H1 (cell line): ENCODE results near the gene PCDHGB5. TPM values are rescaled to one million over a fixed set of nuclear protein-coding genes. Genes with fewer than 3 reads are reported as not detected.

ENCODE experiments used
- CTCF ChIA-PET: fragments of 300-600 bp; sonication (Branson Sonifier 250); formaldehyde crosslinking; loops from one replicate; lab custom pipeline; 2021; ENCODE audit not compliant: partially characterized antibody; lab: Charles Lee
- POLR2A ChIA-PET: fragments of 300-600 bp; sonication (Branson Sonifier 250); formaldehyde crosslinking; loops from one replicate; lab custom pipeline; 2021; ENCODE audit warnings: inconsistent platforms; ENCODE audit not compliant: partially characterized antibody; lab: Charles Lee
- DNase-seq, 2 experiments: peaks; one replicate each; pipeline versions ENCODE4 v3.0.0 to v3.0.0-alpha.2; 2010 to 2022; ENCODE audit warnings: low spot score in 2 of 2, low read depth in 1 of 2, mixed read lengths in 1 of 2
- FAIRE-seq: peaks from 2 replicates; lab custom pipeline; 2011; peaks lifted over from hg19 to GRCh38; lab: Jason Lieb, UNC
- H2AFZ ChIP-seq: 2 replicates; pipeline ENCODE4 v1.8.1; 2012; ENCODE audit warnings: low read length, inconsistent platforms
- H2AK5ac ChIP-seq: 2 replicates; pipeline ENCODE4 v1.6.1; 2013; ENCODE audit warnings: low read depth, low read length
- H2BK120ac ChIP-seq: replicated peaks from 2 replicates; pipeline ENCODE3; 2013; ENCODE audit warnings: low read depth, low read length, inconsistent platforms
- H2BK12ac ChIP-seq: 2 replicates; pipeline ENCODE4 v1.6.1; 2013; ENCODE audit warnings: low read depth, low read length
- H2BK15ac ChIP-seq: 2 replicates; pipeline ENCODE4 v1.6.1; 2013; ENCODE audit warnings: low read length
- H2BK20ac ChIP-seq: 2 replicates; pipeline ENCODE4 v1.6.1; 2013; ENCODE audit warnings: low read length
- H2BK5ac ChIP-seq: 2 replicates; pipeline ENCODE4 v1.6.1; 2013; ENCODE audit warnings: low read depth, low read length
- H3K14ac ChIP-seq: 2 replicates; pipeline ENCODE4 v1.6.1; 2013; ENCODE audit warnings: inconsistent platforms; ENCODE audit not compliant: insufficient read length
- H3K18ac ChIP-seq: 2 replicates; pipeline ENCODE4 v1.6.1; 2013; ENCODE audit warnings: low read length; ENCODE audit errors: extremely low read depth
- H3K23ac ChIP-seq: 2 replicates; pipeline ENCODE4 v1.6.1; 2013; ENCODE audit warnings: inconsistent platforms; ENCODE audit not compliant: insufficient read length
- H3K23me2 ChIP-seq: 2 replicates; pipeline ENCODE4 v1.6.1; 2013; ENCODE audit warnings: low read depth, low read length
- H3K27ac ChIP-seq: 2 replicates; pipeline ENCODE4 v1.6.1; 2011; ENCODE audit warnings: low read depth, low read length, inconsistent platforms
- H3K27me3 ChIP-seq, 4 experiments: replicated peaks in 1 of 4; 1 replicate in 1 of 4; 2 replicates in 3 of 4; pipeline versions ENCODE4 v1.6.1 to v1.8.1; 2011 to 2013; ENCODE audit warnings: low read length in 3 of 4, mild to moderate bottlenecking in 3 of 4, inconsistent platforms in 2 of 4, mixed read lengths in 2 of 4, moderate library complexity in 1 of 4; ENCODE audit not compliant: control insufficient read depth in 3 of 4, insufficient read depth in 3 of 4; ENCODE audit errors: extremely low read depth in 1 of 4
- H3K36me3 ChIP-seq, 4 experiments: 2 replicates each; pipeline versions ENCODE4 v1.6.1 to v1.8.1; 2011 to 2013; ENCODE audit warnings: mild to moderate bottlenecking in 4 of 4, low read length in 3 of 4, moderate library complexity in 2 of 4, control low read depth in 1 of 4, inconsistent platforms in 1 of 4; ENCODE audit not compliant: insufficient read depth in 4 of 4, control insufficient read depth in 2 of 4
- H3K4ac ChIP-seq: replicated peaks from 2 replicates; pipeline ENCODE3; 2013; ENCODE audit warnings: low read length, low read depth, mixed read lengths, inconsistent platforms; ENCODE audit not compliant: insufficient read length
- H3K4me1 ChIP-seq, 4 experiments: replicated peaks in 1 of 4; 1 replicate in 1 of 4; 2 replicates in 3 of 4; pipeline versions ENCODE4 v1.6.1 to v1.8.1; 2011 to 2013; ENCODE audit warnings: low read length in 3 of 4, inconsistent platforms in 2 of 4, mixed read lengths in 1 of 4; ENCODE audit not compliant: insufficient read depth in 4 of 4, control insufficient read depth in 3 of 4
- H3K4me2 ChIP-seq, 2 experiments: 2 replicates each; pipeline versions ENCODE4 v1.6.1 to v1.8.1; 2011 to 2013; ENCODE audit warnings: low read depth in 2 of 2, low read length in 2 of 2, control low read depth in 1 of 2, inconsistent platforms in 1 of 2, mild to moderate bottlenecking in 1 of 2; ENCODE audit not compliant: insufficient read depth in 1 of 2
- H3K4me3 ChIP-seq, 4 experiments: fragments of 200-600, 300-600 bp in 1 of 4; sonication (generic), shearing (Covaris generic), sonication (Bioruptor Twin) in 1 of 4; 2 replicates each; pipeline versions ENCODE4 v1.5.1 to v1.8.1; 2011 to 2016; ENCODE audit warnings: low read length in 4 of 4, low read depth in 3 of 4, control low read depth in 2 of 4, inconsistent platforms in 2 of 4, mild to moderate bottlenecking in 2 of 4, mixed read lengths in 1 of 4, moderate library complexity in 1 of 4; ENCODE audit not compliant: insufficient read depth in 2 of 4; ENCODE audit errors: extremely low read depth in 1 of 4
- H3K56ac ChIP-seq: replicated peaks from 2 replicates; pipeline ENCODE3; 2013; ENCODE audit warnings: low read depth, mild to moderate bottlenecking, mixed read lengths, low read length, inconsistent platforms; ENCODE audit not compliant: insufficient read length
- H3K79me1 ChIP-seq: 2 replicates; pipeline ENCODE4 v1.6.1; 2013; ENCODE audit warnings: low read depth, low read length, control low read depth
- H3K79me2 ChIP-seq, 2 experiments: 2 replicates each; pipeline versions ENCODE4 v1.6.1 to v1.8.1; 2012 to 2013; ENCODE audit warnings: low read length in 2 of 2, mild to moderate bottlenecking in 2 of 2, inconsistent platforms in 1 of 2; ENCODE audit not compliant: insufficient read depth in 2 of 2, control insufficient read depth in 1 of 2
- H3K9ac ChIP-seq, 4 experiments: replicated peaks in 1 of 4; 1 replicate in 1 of 4; 2 replicates in 3 of 4; pipeline versions ENCODE4 v1.6.1 to v1.8.1; 2011 to 2013; ENCODE audit warnings: low read depth in 3 of 4, low read length in 3 of 4, control low read depth in 2 of 4, mild to moderate bottlenecking in 2 of 4, moderate library complexity in 2 of 4, inconsistent platforms in 1 of 4; ENCODE audit errors: extremely low read depth in 1 of 4
- H3K9me3 ChIP-seq, 2 experiments: 2 replicates each; pipeline versions ENCODE4 v1.6.1 to v1.8.1; 2012 to 2013; ENCODE audit warnings: mild to moderate bottlenecking in 2 of 2, moderate library complexity in 2 of 2, control low read depth in 1 of 2, inconsistent platforms in 1 of 2, low read depth in 1 of 2, low read length in 1 of 2, mixed read lengths in 1 of 2; ENCODE audit not compliant: insufficient read depth in 2 of 2
- H4K20me1 ChIP-seq, 2 experiments: replicated peaks in 1 of 2; 2 replicates each; pipeline versions ENCODE3 to v1.8.1; 2011 to 2013; ENCODE audit warnings: inconsistent platforms in 2 of 2, low read length in 2 of 2, mild to moderate bottlenecking in 1 of 2; ENCODE audit not compliant: insufficient read depth in 2 of 2, control insufficient read depth in 1 of 2
- H4K5ac ChIP-seq: 2 replicates; pipeline ENCODE4 v1.6.1; 2013; ENCODE audit warnings: low read length, low read depth, mixed read lengths, inconsistent platforms; ENCODE audit not compliant: insufficient read length
- H4K8ac ChIP-seq: 2 replicates; pipeline ENCODE4 v1.8.0; 2013; ENCODE audit warnings: mild to moderate bottlenecking, moderate library complexity, low read length, inconsistent platforms; ENCODE audit not compliant: insufficient read depth; ENCODE audit errors: extremely low read depth
- H4K91ac ChIP-seq: replicated peaks from 2 replicates; pipeline ENCODE3; 2013; ENCODE audit warnings: low read length, mixed read lengths, inconsistent platforms; ENCODE audit not compliant: insufficient read length
- BACH1 ChIP-seq: IDR thresholded peaks from 2 replicates; pipeline ENCODE4 v1.6.1; 2012; ENCODE audit warnings: low read length, improper control_type of control experiment
- CREB1 ChIP-seq: IDR thresholded peaks from 2 replicates; pipeline ENCODE4 v1.6.1; 2012; ENCODE audit warnings: inconsistent platforms
- MAFK ChIP-seq: IDR thresholded peaks from 2 replicates; pipeline ENCODE4 v1.6.1; 2012; ENCODE audit warnings: low read depth, mild to moderate bottlenecking, improper control_type of control experiment, low read length
- WGBS, 2 experiments: shearing (Covaris generic) in 1 of 2; methylation state at CpG; one replicate each; pipeline versions ENCODE4 v1.1.6 to v1.1.7; 2013 to 2015; ENCODE audit warnings: low lambda C conversion rate in 2 of 2, mixed read lengths in 2 of 2, inconsistent platforms in 1 of 2, low coverage in 1 of 2, missing lambda C conversion rate in 1 of 2; ENCODE audit not compliant: insufficient replicate concordance in 2 of 2, insufficient coverage in 1 of 2, insufficient read length in 1 of 2; ENCODE audit errors: extremely low coverage in 1 of 2, missing lambda C conversion rate in 1 of 2; 5-methylcytosine and 5-hydroxymethylcytosine counted together
- polyA plus RNA-seq, 7 experiments: library from polyadenylated mRNA; depleted of rRNA in 3 of 7; stranded (reverse) in 5 of 7; unstranded in 2 of 7; fragments of >200 nt in 5 of 7; fragments of 200-250 nt in 2 of 7; gene quantifications; 1 replicate in 5 of 7; 2 replicates in 1 of 7; 4 replicates in 1 of 7; pipeline versions ENCODE4 v1.2.1 to v1.2.3, GENCODE V29; 2011 to 2013; ENCODE audit warnings: missing spikeins in 2 of 7, mixed read lengths in 2 of 7
- total RNA-seq: library from RNA; stranded (reverse); fragmentation: NEBNext Ultra II Directional; extraction: Animal tissue kit (Norgen Biotek cat#: 25700); gene quantifications from 2 replicates; pipeline ENCODE4 v1.2.1, GENCODE V29; 2021

The PCDHGB5 gene
- total and polyA plus RNA-seq, 2 of the 8 experiments (the other 6 are each of a cell fraction or from before 2014, with no cell fraction given) = 1.1 to 2.6 TPM

GRCh38 chr5:141399555-141400258, 2.0 kb downstream of the PCDHGB5 start:
- Histone ChIP-seq H4K91ac (no peak overlapping the region), H3K4me1 (no peaks in the 10 kb centered on the region), H2BK12ac (no peak overlapping the region), H3K79me2 (no peaks in the 10 kb centered on the region), H3K23ac (no peak overlapping the region), H4K20me1 (no peaks in the 10 kb centered on the region), H2BK5ac (no peak overlapping the region), H3K9ac (no peak overlapping the region), H3K36me3 (peaks cover 0 to 12% (median 0%) of the 10 kb centered on the region in 4 experiments; a peak in 1 of 8 replicates), H2BK20ac (no peak overlapping the region), H2AK5ac (no peak overlapping the region), H3K4me2 (no peak overlapping the region), H3K79me1 (no peaks in the 10 kb centered on the region), H2AFZ (no peak overlapping the region), H4K8ac (no peak overlapping the region), H3K56ac (no peak overlapping the region), H3K23me2 (no peaks in the 10 kb centered on the region), H3K4ac (no peak overlapping the region), H3K4me3 (no peak overlapping the region), H4K5ac (no peak overlapping the region), H2BK120ac (no peak overlapping the region), H3K27me3 (no peaks in the 10 kb centered on the region), H3K9me3 (peaks cover 40 to 51% of the 10 kb centered on the region in 2 experiments), H2BK15ac (no peak overlapping the region), H3K14ac (no peak overlapping the region), H3K18ac (no peak overlapping the region), H3K27ac (no peak overlapping the region)
- DNase-seq = no peak
- ChIA-PET POLR2A (no interaction called here), CTCF (interaction anchor here (0.7 to 2.3 kb wide), 5 partner anchors 10 to 164 kb away, joined by 3 to 7 read pairs (median 4); partner anchors contain the start of genes PCDHGB4 and PCDHGB7)
- FAIRE-seq = no peak
- no peak for TF ChIP-seq MAFK
- no peak for TF ChIP-seq BACH1
- TF ChIP-seq CREB1 = no peak
- WGBS, 2 experiments = 95% methylated on average over 55 of the region's 61 CpGs; no CpG with 5 or more reads in 1 of the 2 experiments
